ENCODE measurements around the gene TEKTIP1. TPM values are rescaled to one million over a fixed set of nuclear protein-coding genes. Genes with fewer than 3 reads are reported as not detected.
A peak's percentile ranks its signal among the peaks of the same experiment; 100 is the strongest.

The TEKTIP1 gene
- total RNA-seq, 3 donors from 2014 or later: 3.2 to 6.0 (median 3.4) TPM

DNA sequence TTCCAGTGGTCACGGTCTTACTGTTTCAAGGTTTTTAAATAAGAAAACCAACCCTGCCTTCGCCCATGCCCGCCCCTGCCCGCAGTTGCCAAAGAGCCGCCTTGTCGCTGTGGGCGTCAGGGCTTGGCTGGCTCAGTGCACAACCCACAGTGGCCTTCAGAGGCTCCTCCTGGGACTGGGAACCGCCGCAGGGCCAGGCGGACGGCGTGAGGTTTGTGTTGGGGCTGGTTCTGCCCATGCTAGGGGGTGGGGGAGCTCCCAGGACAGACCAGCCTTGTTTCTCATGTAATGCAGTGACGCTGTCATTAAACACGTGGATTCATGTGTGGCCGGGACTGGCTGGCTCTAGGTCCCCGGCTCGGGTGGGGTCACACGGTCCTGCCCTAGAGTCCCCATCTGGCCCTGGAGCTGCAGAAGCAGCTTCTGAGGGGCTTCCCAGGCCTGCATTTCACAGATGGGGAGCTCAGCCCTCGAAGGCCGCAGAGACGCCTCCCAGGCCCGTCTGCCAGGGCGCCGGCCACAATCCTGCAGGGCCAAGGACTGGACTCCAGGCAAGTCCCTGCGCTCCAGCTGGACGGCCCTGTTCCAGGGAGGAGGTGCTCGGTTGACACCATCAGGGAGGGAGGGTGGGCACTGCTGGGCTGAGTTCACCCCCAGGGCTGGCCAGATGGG is 2.4 kb upstream of the TEKTIP1 start:
- TF ChIP-seq, protein P1, sequence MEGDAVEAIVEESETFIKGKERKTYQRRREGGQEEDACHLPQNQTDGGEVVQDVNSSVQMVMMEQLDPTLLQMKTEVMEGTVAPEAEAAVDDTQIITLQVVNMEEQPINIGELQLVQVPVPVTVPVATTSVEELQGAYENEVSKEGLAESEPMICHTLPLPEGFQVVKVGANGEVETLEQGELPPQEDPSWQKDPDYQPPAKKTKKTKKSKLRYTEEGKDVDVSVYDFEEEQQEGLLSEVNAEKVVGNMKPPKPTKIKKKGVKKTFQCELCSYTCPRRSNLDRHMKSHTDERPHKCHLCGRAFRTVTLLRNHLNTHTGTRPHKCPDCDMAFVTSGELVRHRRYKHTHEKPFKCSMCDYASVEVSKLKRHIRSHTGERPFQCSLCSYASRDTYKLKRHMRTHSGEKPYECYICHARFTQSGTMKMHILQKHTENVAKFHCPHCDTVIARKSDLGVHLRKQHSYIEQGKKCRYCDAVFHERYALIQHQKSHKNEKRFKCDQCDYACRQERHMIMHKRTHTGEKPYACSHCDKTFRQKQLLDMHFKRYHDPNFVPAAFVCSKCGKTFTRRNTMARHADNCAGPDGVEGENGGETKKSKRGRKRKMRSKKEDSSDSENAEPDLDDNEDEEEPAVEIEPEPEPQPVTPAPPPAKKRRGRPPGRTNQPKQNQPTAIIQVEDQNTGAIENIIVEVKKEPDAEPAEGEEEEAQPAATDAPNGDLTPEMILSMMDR (IDR thresholded peaks at IDR 0.05): no peak
- intact Hi-C loops (cut with DNase I, micrococcal nuclease): no loop called here
- ATAC-seq (peak; percentile 4), DNase-seq (peak in 1 of 3 donors; percentile 47)
- H3K4me3 ChIP-seq: no peak overlapping the region
- no peaks in the 10 kb centered on the region for H3K9me3 ChIP-seq
- no peaks in the 10 kb centered on the region for H3K36me3 ChIP-seq (ENCODE audit: low read depth)
- H3K4me1 ChIP-seq (ENCODE audit: low read depth): no peaks in the 10 kb centered on the region

GRCh38 chr19:3537101-3537437 is 1.9 kb upstream of the TEKTIP1 start:
- intact Hi-C loops (cut with DNase I, micrococcal nuclease): no loop called here
- H3K4me1 ChIP-seq (ENCODE audit: low read depth): no peaks in the 10 kb centered on the region
- H3K4me3 ChIP-seq: no peak overlapping the region
- TF ChIP-seq, protein P1 (IDR thresholded peaks at IDR 0.05): no peak
- peak; percentile 2 for ATAC-seq
- DNase-seq: no peak
- no peaks in the 10 kb centered on the region for H3K36me3 ChIP-seq (ENCODE audit: low read depth)
- no peaks in the 10 kb centered on the region for H3K9me3 ChIP-seq

DNA sequence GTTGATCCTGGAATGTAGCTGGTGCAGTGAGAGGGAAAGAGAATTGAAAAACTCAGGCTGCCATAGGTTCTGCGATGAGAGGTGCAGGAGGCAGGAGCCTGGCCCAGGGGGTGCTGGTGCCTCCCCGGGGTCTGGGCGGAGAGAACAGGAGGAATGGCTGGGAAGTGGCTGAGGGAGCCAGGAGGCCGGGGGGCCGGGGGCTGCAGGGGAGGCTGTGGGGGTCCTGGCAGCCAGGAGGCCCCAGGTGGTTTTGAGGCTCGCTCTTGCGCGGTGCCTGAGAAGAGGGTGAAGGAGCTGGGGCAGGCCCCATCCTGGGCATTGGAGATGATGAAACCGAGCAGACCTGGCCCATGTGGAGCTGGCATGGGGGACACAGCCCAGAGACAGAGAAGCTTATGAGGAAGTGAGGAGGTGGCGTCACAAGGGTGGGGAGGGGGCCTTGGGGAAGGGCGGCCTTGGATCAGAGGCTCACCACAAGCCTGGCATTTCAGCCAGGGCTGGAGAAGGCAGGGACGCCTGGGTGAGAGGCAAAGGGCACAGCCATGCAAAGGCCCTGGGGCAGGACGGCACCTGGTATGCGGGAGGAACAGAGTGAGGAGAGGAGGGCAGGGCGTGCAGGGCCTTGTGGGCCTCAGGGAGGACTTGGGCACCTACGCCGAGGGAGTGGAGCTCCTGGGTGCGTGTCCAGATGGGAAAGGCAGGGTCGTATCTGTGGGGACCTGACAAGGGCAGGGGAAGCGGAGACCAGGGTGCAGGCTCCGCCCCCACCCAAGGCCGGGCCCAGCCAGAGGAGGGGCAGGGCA is 1.3 kb upstream of the TEKTIP1 start:
- Histone ChIP-seq H3K36me3 (ENCODE audit: low read depth) (no peaks in the 10 kb centered on the region), H3K4me1 (ENCODE audit: low read depth) (no peaks in the 10 kb centered on the region), H3K4me3 (no peak overlapping the region), H3K9me3 (no peaks in the 10 kb centered on the region)
- TF ChIP-seq, protein P1 (IDR thresholded peaks at IDR 0.05): no peak
- ATAC-seq (peak; percentile 6), DNase-seq (no peak)
- intact Hi-C loops (cut with DNase I, micrococcal nuclease): no loop called here

DNA sequence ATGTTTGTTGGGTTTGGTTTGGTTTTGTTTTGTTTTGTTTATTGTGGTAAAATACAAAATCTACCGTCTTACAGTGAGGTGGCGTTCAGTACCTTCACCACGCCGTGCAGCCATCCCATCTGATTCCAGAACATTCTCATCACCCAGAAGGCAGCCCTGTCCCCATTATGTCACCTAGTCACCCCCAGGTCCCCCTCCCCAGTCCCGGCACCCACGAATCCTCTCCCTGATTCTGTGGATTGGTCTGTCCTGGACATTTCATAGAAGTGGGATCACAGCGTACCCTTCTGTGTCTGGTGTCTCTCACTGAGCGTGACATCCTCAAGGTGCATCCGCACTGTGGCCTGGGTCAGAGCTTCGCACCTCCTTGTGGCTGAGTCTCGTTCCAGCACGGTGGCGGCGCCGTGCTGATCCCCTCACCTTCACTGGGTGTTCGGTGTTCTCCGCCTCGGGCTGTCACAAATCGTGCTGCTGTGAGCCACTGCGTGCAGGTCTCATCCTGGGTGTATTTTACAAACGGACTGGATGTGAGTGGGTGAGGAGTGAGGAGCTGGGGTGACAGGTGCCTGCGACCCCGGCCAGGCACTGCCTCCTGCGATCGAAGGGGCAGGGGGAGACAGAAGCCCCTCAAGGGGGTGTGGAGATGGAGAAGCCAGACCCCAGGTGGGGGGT is 580 bp upstream of the TEKTIP1 start:
- TF ChIP-seq, protein P1 (IDR thresholded peaks at IDR 0.05): no peak
- Histone ChIP-seq H3K4me1 (ENCODE audit: low read depth) (no peaks in the 10 kb centered on the region), H3K9me3 (no peaks in the 10 kb centered on the region), H3K4me3 (no peak overlapping the region), H3K36me3 (ENCODE audit: low read depth) (no peaks in the 10 kb centered on the region)
- intact Hi-C loops (cut with DNase I, micrococcal nuclease): no loop called here
- no peak for ATAC-seq
- DNase-seq: no peak

DNA sequence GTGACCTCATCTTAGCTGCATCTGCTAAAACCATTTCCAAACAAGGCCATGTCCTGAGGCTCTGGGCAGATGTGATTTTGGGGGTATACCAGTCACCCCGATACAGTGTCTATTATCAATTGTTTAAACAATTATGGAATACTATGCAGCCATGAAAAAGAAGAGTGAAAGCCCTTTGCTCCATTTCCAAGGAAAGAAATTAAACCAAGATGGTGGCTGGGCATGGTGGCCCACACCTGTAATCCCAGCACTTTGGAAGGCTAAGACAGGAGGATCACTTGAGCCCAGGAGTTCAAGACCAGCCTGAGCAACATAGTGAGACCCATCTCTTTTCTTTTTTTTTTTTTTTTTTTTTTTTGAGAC is 763 bp downstream of the TEKTIP1 start:
- no peaks in the 10 kb centered on the region for H3K4me1 ChIP-seq (ENCODE audit: low read depth)
- H3K4me3 ChIP-seq: no peak overlapping the region
- intact Hi-C loops (cut with DNase I, micrococcal nuclease): loop anchor here in 1 of 2 donors (10.0 kb wide), 1 partner anchor 75 kb away; no protein-coding TSS in a partner anchor
- no peaks in the 10 kb centered on the region for H3K9me3 ChIP-seq
- no peaks in the 10 kb centered on the region for H3K36me3 ChIP-seq (ENCODE audit: low read depth)
- no peak for ATAC-seq
- no peak for DNase-seq
- TF ChIP-seq, protein P1 (IDR thresholded peaks at IDR 0.05): no peak
